ENCODE measurements around the gene TENM4.

Gene TENM4

GRCh38 chr11:78791964-78792363 lies 648.9 kb downstream of the TENM4 start:
- TF ChIP-seq CTCF (IDR thresholded peaks at IDR 0.05; ENCODE audit: low read depth, low read length): no peak
- no peak for DNase-seq (ENCODE audit: extremely low read depth, low read depth)

GRCh38 chr11:78791254-78791653 lies 649.6 kb downstream of the TENM4 start:
- no peak for TF ChIP-seq CTCF (IDR thresholded peaks at IDR 0.05; ENCODE audit: low read depth, low read length)
- no peak for DNase-seq (ENCODE audit: extremely low read depth, low read depth)

GRCh38 chr11:78790784-78791183 lies 650.0 kb downstream of the TENM4 start:
- TF ChIP-seq CTCF (IDR thresholded peaks at IDR 0.05; ENCODE audit: low read depth, low read length): no peak
- DNase-seq (ENCODE audit: extremely low read depth, low read depth): no peak

GRCh38 chr11:78789375-78789774 lies 651.5 kb downstream of the TENM4 start:
- TF ChIP-seq CTCF (IDR thresholded peaks at IDR 0.05; ENCODE audit: low read depth, low read length): no peak
- no peak for DNase-seq (ENCODE audit: extremely low read depth, low read depth)

- TF ChIP-seq CTCF (IDR thresholded peaks at IDR 0.05; ENCODE audit: low read depth, low read length): no peak
- DNase-seq (ENCODE audit: extremely low read depth, low read depth): no peak
Observed at GRCh38 chr11:78788533-78788932, 652.3 kb downstream of the TENM4 start.

- no peak for TF ChIP-seq CTCF (IDR thresholded peaks at IDR 0.05; ENCODE audit: low read depth, low read length)
- DNase-seq (ENCODE audit: extremely low read depth, low read depth): no peak
Observed at GRCh38 chr11:78787696-78788095, 653.1 kb downstream of the TENM4 start.

- no peak for TF ChIP-seq CTCF (IDR thresholded peaks at IDR 0.05; ENCODE audit: low read depth, low read length)
- DNase-seq (ENCODE audit: extremely low read depth, low read depth): no peak
Observed at GRCh38 chr11:78786746-78787145, 654.1 kb downstream of the TENM4 start.

Data from AG09319 (cell line).